ENCODE results near the gene SLIT2.

DNA sequence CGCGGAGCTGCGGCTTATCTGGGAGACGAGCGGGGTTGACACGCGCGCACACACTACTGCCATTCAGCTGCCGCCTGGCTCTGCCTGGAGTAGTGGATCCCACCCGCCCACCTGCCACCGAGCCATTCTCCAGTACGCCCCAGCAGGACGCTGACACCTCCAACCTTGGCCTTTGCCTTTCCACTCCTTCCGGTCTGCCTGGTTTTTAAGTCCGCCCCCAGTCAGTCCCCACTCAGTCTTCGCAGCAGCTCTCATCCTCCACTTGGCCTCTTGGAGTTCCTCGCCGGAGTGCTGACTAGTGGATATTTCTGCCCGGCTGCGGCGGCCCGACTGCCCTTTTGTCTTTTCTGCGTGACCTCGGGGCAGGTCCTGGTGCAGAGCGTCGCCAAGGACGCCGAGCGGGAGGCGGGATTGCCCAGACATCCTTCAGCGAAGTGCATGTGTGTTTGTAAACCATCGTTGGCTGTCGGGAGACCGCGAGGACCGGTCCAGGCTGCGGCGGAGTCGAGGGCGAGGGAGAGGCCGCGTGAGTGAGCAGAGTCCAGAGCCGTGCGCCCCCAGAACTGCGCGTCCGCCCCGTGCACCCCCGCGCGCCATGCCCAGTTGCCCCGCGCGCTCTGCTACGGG is 1.1 kb downstream of the SLIT2 start:
- TF ChIP-seq, protein P1, sequence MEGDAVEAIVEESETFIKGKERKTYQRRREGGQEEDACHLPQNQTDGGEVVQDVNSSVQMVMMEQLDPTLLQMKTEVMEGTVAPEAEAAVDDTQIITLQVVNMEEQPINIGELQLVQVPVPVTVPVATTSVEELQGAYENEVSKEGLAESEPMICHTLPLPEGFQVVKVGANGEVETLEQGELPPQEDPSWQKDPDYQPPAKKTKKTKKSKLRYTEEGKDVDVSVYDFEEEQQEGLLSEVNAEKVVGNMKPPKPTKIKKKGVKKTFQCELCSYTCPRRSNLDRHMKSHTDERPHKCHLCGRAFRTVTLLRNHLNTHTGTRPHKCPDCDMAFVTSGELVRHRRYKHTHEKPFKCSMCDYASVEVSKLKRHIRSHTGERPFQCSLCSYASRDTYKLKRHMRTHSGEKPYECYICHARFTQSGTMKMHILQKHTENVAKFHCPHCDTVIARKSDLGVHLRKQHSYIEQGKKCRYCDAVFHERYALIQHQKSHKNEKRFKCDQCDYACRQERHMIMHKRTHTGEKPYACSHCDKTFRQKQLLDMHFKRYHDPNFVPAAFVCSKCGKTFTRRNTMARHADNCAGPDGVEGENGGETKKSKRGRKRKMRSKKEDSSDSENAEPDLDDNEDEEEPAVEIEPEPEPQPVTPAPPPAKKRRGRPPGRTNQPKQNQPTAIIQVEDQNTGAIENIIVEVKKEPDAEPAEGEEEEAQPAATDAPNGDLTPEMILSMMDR (IDR thresholded peaks at IDR 0.05; ENCODE audit: low read depth, low read length) = no peak
- no peak for TF ChIP-seq POLR2A (IDR thresholded peaks at IDR 0.05; ENCODE audit: extremely low read depth, insufficient read length)
- no peak for TF ChIP-seq MYC (IDR thresholded peaks at IDR 0.05; ENCODE audit: low read depth, low read length)
